GM12878 (cell line): Measurements from ENCODE around the gene SH2D6. TPM values are rescaled to one million over a fixed set of nuclear protein-coding genes. Genes with fewer than 3 reads are reported as not detected.

Source experiments
- ATF7 ChIP-seq: fragments of 450-650 bp; IDR thresholded peaks from 2 replicates; pipeline ENCODE4 v1.6.1; 2016; ENCODE audit warnings: low read depth, mild to moderate bottlenecking
- BACH1 ChIP-seq: fragments of 450-650 bp; IDR thresholded peaks from 2 replicates; pipeline ENCODE4 v1.6.1; 2017; ENCODE audit warnings: mild to moderate bottlenecking, borderline replicate concordance
- BCLAF1 ChIP-seq: fragments of 450-650 bp; IDR thresholded peaks from 2 replicates; pipeline ENCODE4 v1.6.1; 2017; ENCODE audit warnings: antibody characterized with exemption, mild to moderate bottlenecking, moderate library complexity
- CBFB ChIP-seq: IDR thresholded peaks from 2 replicates; pipeline ENCODE4 v1.6.1; 2016; ENCODE audit warnings: antibody characterized with exemption, low read depth
- CBX3 ChIP-seq: fragments of 200-600 bp; sonication (generic); IDR thresholded peaks from 2 replicates; pipeline ENCODE4 v1.6.1; 2016; ENCODE audit warnings: low read depth, borderline replicate concordance
- CREM ChIP-seq: IDR thresholded peaks from 2 replicates; pipeline ENCODE4 v1.6.1; 2014; ENCODE audit warnings: antibody characterized with exemption, low read depth
- ESRRA ChIP-seq: IDR thresholded peaks from 2 replicates; pipeline ENCODE4 v1.6.1; 2012; ENCODE audit warnings: mild to moderate bottlenecking, low read length, improper control_type of control experiment
- ETV6 ChIP-seq, 2 experiments: fragments of 450-650 bp in 1 of 2; IDR thresholded peaks in 1 of 2; conservative IDR thresholded peaks in 1 of 2; 2 replicates each; pipeline ENCODE4 v1.6.1; 2014; ENCODE audit warnings: antibody characterized with exemption in 1 of 2, borderline replicate concordance in 1 of 2, low read depth in 1 of 2, mild to moderate bottlenecking in 1 of 2, moderate library complexity in 1 of 2
- JUNB ChIP-seq: IDR thresholded peaks from 2 replicates; pipeline ENCODE4 v1.6.1; 2016; ENCODE audit warnings: antibody characterized with exemption, mild to moderate bottlenecking
- JUND ChIP-seq: IDR thresholded peaks from 2 replicates; pipeline ENCODE4 v1.6.1; 2012; ENCODE audit warnings: low read depth, mild to moderate bottlenecking, low read length, improper control_type of control experiment, moderate library complexity
- KLF5 ChIP-seq: fragments of 450-650 bp; IDR thresholded peaks from 2 replicates; pipeline ENCODE4 v1.6.1; 2014; ENCODE audit warnings: mild to moderate bottlenecking; ENCODE audit not compliant: partially characterized antibody
- MLLT1 ChIP-seq: fragments of 450-650 bp; IDR thresholded peaks from 2 replicates; pipeline ENCODE4 v1.6.1; 2016; ENCODE audit warnings: mild to moderate bottlenecking
- NFYA ChIP-seq: IDR thresholded peaks from 2 replicates; pipeline ENCODE4 v1.6.1; 2011; ENCODE audit warnings: low read depth, mild to moderate bottlenecking, low read length, improper control_type of control experiment, borderline replicate concordance
- NFYB ChIP-seq: IDR thresholded peaks from 2 replicates; pipeline ENCODE4 v1.6.1; 2011; ENCODE audit warnings: low read depth, mild to moderate bottlenecking, low read length, improper control_type of control experiment, moderate library complexity; ENCODE audit not compliant: insufficient read depth
- NR2C1 ChIP-seq: fragments of 450-650 bp; IDR thresholded peaks from 2 replicates; pipeline ENCODE4 v1.6.1; 2017; ENCODE audit warnings: antibody characterized with exemption, mild to moderate bottlenecking, moderate library complexity
- PAX5 ChIP-seq: IDR thresholded peaks from 2 replicates; pipeline ENCODE4 v1.6.1; 2011; ENCODE audit warnings: low read depth, low read length, borderline replicate concordance
- POLR2AphosphoS5 ChIP-seq: IDR thresholded peaks from 2 replicates; pipeline ENCODE4 v1.6.1; 2011; ENCODE audit warnings: mild to moderate bottlenecking, low read length, inconsistent platforms
- SIN3A ChIP-seq: IDR thresholded peaks from 2 replicates; pipeline ENCODE4 v1.6.1; 2012; ENCODE audit warnings: low read depth, low read length, improper control_type of control experiment
- SKIL ChIP-seq: fragments of 450-650 bp; IDR thresholded peaks from 2 replicates; pipeline ENCODE4 v1.6.1; 2017; ENCODE audit warnings: mild to moderate bottlenecking, low read depth, inconsistent platforms; ENCODE audit not compliant: poor library complexity, severe bottlenecking
- SREBF1 ChIP-seq: IDR thresholded peaks from 2 replicates; pipeline ENCODE4 v1.6.1; 2012; ENCODE audit warnings: mild to moderate bottlenecking, low read length
- SRF ChIP-seq, 2 experiments: IDR thresholded peaks; 2 replicates each; pipeline ENCODE4 v1.6.1; 2011; ENCODE audit warnings: low read depth in 2 of 2, low read length in 2 of 2, mild to moderate bottlenecking in 1 of 2, moderate library complexity in 1 of 2
- TCF7 ChIP-seq: IDR thresholded peaks from 2 replicates; pipeline ENCODE4 v1.6.1; 2014; ENCODE audit warnings: antibody characterized with exemption, borderline replicate concordance
- ZNF217 ChIP-seq: fragments of 450-650 bp; IDR thresholded peaks from 2 replicates; pipeline ENCODE4 v1.6.1; 2017; ENCODE audit warnings: antibody characterized with exemption, mild to moderate bottlenecking
- polyA plus RNA-seq, 11 experiments: library from polyadenylated mRNA; depleted of rRNA in 4 of 11; unstranded in 6 of 11; stranded (reverse) in 5 of 11; fragments of >200 nt; fragmentation: Nextera tagmentation in 4 of 11; fragmentation: Illumina TruSeq in 1 of 11; extraction: Ambion mirVana in 4 of 11; extraction: Trizol in 1 of 11; gene quantifications; 1 replicate in 1 of 11; 2 replicates in 10 of 11; pipeline versions ENCODE4 v1.2.1 to v1.2.3, GENCODE V29; 2011 to 2016; ENCODE audit warnings: inconsistent platforms in 2 of 11, missing spikeins in 2 of 11, low read depth in 1 of 11
- total RNA-seq, 4 experiments: library from RNA; depleted of rRNA in 3 of 4; stranded (reverse); fragments of >200 nt in 3 of 4; fragmentation: Illumina TruSeq in 1 of 4; extraction: Trizol in 1 of 4; gene quantifications; 2 replicates each; pipeline versions ENCODE4 v1.2.1 to v1.2.3, GENCODE V29; 2013 to 2021
- TF ChIP-seq, protein P1 (sequence below): IDR thresholded peaks from 2 replicates; pipeline ENCODE4 v1.6.1; 2012; ENCODE audit warnings: low read depth, low read length, improper control_type of control experiment

The SH2D6 gene
- total and polyA plus RNA-seq, 10 of the 15 experiments (the other 5 are each of a cell fraction or from before 2014, with no cell fraction given): 0.23 to 0.59 (median 0.34) TPM; not detected in 6

GRCh38 chr2:85437488-85438200, 19.1 kb downstream of the SH2D6 start (continued):
- no peak for TF ChIP-seq BCLAF1
- TF ChIP-seq SREBF1: no peak
- TF ChIP-seq ATF7: no peak
- TF ChIP-seq CREM: peak; percentile 10; the same call in 1 of the 2 replicates
- TF ChIP-seq POLR2AphosphoS5: peak; percentile 52; the same call in 1 of the 2 replicates
- TF ChIP-seq SIN3A: no peak
- TF ChIP-seq JUNB: no peak
- TF ChIP-seq ESRRA: no peak
- peak; percentile 32 for TF ChIP-seq KLF5
- TF ChIP-seq PAX5: peak; percentile 89
- no peak for TF ChIP-seq NR2C1
- no peak for TF ChIP-seq ETV6 (conservative IDR thresholded peaks at IDR 0.05 in 1 of 2, IDR thresholded peaks at IDR 0.05 in 1 of 2; ENCODE audit: borderline replicate concordance in 1 of 2, low read depth in 1 of 2)
- TF ChIP-seq BACH1: peak; percentile 81; the same call in 1 of the 2 replicates
- TF ChIP-seq JUND: no peak
- no peak for TF ChIP-seq NFYA
- no peak for TF ChIP-seq CBFB
- TF ChIP-seq, protein P1, sequence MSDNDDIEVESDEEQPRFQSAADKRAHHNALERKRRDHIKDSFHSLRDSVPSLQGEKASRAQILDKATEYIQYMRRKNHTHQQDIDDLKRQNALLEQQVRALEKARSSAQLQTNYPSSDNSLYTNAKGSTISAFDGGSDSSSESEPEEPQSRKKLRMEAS: no peak
- TF ChIP-seq ZNF217: peak; percentile 50; the same call in 1 of the 2 replicates
- 0 out of 4 replicates have a peak, but pooled peaks of 1 of the 2 experiments have one; percentile 13 for TF ChIP-seq SRF (IDR thresholded peaks at IDR 0.05; ENCODE audit: low read depth in 2 of 2, low read length in 2 of 2)
- no peak for TF ChIP-seq SKIL
- TF ChIP-seq CBX3: no peak
- peak; percentile 49; the same call in 1 of the 2 replicates for TF ChIP-seq MLLT1
- no peak for TF ChIP-seq NFYB
- no peak for TF ChIP-seq TCF7
